ENCODE data around the gene OR10V1. TPM values are rescaled to one million over a fixed set of nuclear protein-coding genes. Genes with fewer than 3 reads are reported as not detected.

The OR10V1 gene
- total and polyA plus RNA-seq, 10 donors = not detected

GRCh38 chr11:59676205-59676604, 37.4 kb downstream of the OR10V1 start:
- 85 to 94% (median 88%) methylated on average over 8 of the region's 8 CpGs for WGBS, 5 donors

GRCh38 chr11:59674291-59674690, 39.4 kb downstream of the OR10V1 start:
- H3K27me3 ChIP-seq (replicated peaks in 1 of 7) = no peaks in the 10 kb centered on the region
- H3K27ac ChIP-seq = no peak overlapping the region
- peaks cover 0 to 14% (median 8%) of the 10 kb centered on the region in 6 donors for H3K4me1 ChIP-seq
- H3K9me3 ChIP-seq = no peaks in the 10 kb centered on the region
- WGBS, 5 donors = 68 to 84% (median 76%) methylated on average over 2 of the region's 2 CpGs
- intact Hi-C loops (cut with DNase I; ENCODE audit: low total_unique reads) = no loop called here
- no peak overlapping the region for H3K4me3 ChIP-seq
- TF ChIP-seq POLR2AphosphoS5 (IDR thresholded peaks at IDR 0.05) (no peak), CTCF (IDR thresholded peaks at IDR 0.05 in 8 of 11, conservative IDR thresholded peaks at IDR 0.05 in 3 of 11) (no peak), POLR2A (IDR thresholded peaks at IDR 0.05) (no peak)
- DNase-seq = no peak
- no peaks in the 10 kb centered on the region for H3K36me3 ChIP-seq

More at GRCh38 chr11:59676205-59676604, 37.4 kb downstream of the OR10V1 start:
- H3K36me3 ChIP-seq = no peaks in the 10 kb centered on the region
- DNase-seq = no peak
- intact Hi-C loops (cut with DNase I; ENCODE audit: low total_unique reads) = no loop called here
- no peak overlapping the region for H3K27ac ChIP-seq
- no peaks in the 10 kb centered on the region for H3K9me3 ChIP-seq
- TF ChIP-seq POLR2A (IDR thresholded peaks at IDR 0.05) = no peak
- TF ChIP-seq CTCF (IDR thresholded peaks at IDR 0.05 in 8 of 11, conservative IDR thresholded peaks at IDR 0.05 in 3 of 11) = no peak
- no peak for TF ChIP-seq POLR2AphosphoS5 (IDR thresholded peaks at IDR 0.05)
- H3K27me3 ChIP-seq (replicated peaks in 1 of 7) = peaks cover 0 to 7% (median 0%) of the 10 kb centered on the region in 7 donors
- no peak overlapping the region for H3K4me3 ChIP-seq
- no peaks in the 10 kb centered on the region for H3K4me1 ChIP-seq

GRCh38 chr11:59673291-59673690, 40.4 kb downstream of the OR10V1 start:
- TF ChIP-seq CTCF (IDR thresholded peaks at IDR 0.05 in 8 of 11, conservative IDR thresholded peaks at IDR 0.05 in 3 of 11) = no peak
- no peak for TF ChIP-seq POLR2A (IDR thresholded peaks at IDR 0.05)
- no peak for TF ChIP-seq POLR2AphosphoS5 (IDR thresholded peaks at IDR 0.05)
- intact Hi-C loops (cut with DNase I; ENCODE audit: low total_unique reads) = no loop called here
- peaks cover 0 to 15% (median 8%) of the 10 kb centered on the region in 6 donors for H3K4me1 ChIP-seq
- H3K4me3 ChIP-seq = no peak overlapping the region
- no peak overlapping the region for H3K27ac ChIP-seq
- DNase-seq = no peak
- H3K36me3 ChIP-seq = no peaks in the 10 kb centered on the region
- H3K9me3 ChIP-seq = no peaks in the 10 kb centered on the region
- WGBS, 5 donors = 90 to 96% (median 95%) methylated on average over 2 of the region's 2 CpGs
- H3K27me3 ChIP-seq (replicated peaks in 1 of 7) = no peaks in the 10 kb centered on the region

GRCh38 chr11:59671471-59671870, 42.2 kb downstream of the OR10V1 start:
- no peak for TF ChIP-seq POLR2A (IDR thresholded peaks at IDR 0.05)
- no peak for TF ChIP-seq POLR2AphosphoS5 (IDR thresholded peaks at IDR 0.05)
- TF ChIP-seq CTCF (IDR thresholded peaks at IDR 0.05 in 8 of 11, conservative IDR thresholded peaks at IDR 0.05 in 3 of 11) = no peak
- intact Hi-C loops (cut with DNase I; ENCODE audit: low total_unique reads) = no loop called here
- no peak for DNase-seq

More at GRCh38 chr11:59671471-59671870, 42.2 kb downstream of the OR10V1 start:
- Histone ChIP-seq H3K36me3 (peaks cover 0 to 5% (median 3%) of the 10 kb centered on the region in 6 donors), H3K27ac (no peak overlapping the region), H3K4me1 (peaks cover 15 to 33% (median 26%) of the 10 kb centered on the region in 6 donors), H3K9me3 (no peaks in the 10 kb centered on the region), H3K27me3 (replicated peaks in 1 of 7) (no peaks in the 10 kb centered on the region), H3K4me3 (no peak overlapping the region)
- WGBS, 5 donors = 87 to 94% (median 92%) methylated on average over 11 of the region's 11 CpGs

Data from spleen (tissue), 11 donors.